Measurements from ENCODE around the gene FBXO48.

The FBXO48 gene

GRCh38 chr2:68432696-68433658 lies 34.1 kb downstream of the FBXO48 start:
- FAIRE-seq, result no peak

GRCh38 chr2:68431316-68431972 lies 35.6 kb downstream of the FBXO48 start:
- FAIRE-seq, result no peak

GRCh38 chr2:68429311-68429826 lies 37.7 kb downstream of the FBXO48 start:
- no peak for FAIRE-seq

- no peak for FAIRE-seq
These were observed 38.3 kb downstream of the FBXO48 start for GRCh38 chr2:68428746-68429145.

DNA sequence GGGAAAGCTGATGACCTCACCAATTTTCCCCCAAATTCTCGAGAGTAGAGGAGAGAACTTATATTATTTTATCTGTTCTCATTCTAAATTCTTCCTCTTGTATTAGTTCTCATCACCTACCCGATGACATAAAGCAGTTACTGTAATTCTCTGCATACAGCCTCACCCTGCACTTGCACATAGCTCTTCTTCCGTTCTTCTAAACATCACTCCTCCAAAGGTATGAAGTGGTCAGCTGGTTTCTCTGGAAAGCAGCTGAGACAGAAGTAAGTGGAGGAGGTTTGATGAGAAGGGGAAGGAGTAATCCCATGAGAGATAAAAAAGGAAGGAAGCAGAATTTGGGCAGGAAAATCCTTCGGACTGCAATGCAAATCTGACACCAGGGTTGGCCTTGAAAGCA lies 39.0 kb downstream of the FBXO48 start:
- no peak for FAIRE-seq

- FAIRE-seq, result no peak
These were observed 40.1 kb downstream of the FBXO48 start for GRCh38 chr2:68426848-68427579.

GRCh38 chr2:68426446-68426845 lies 40.6 kb downstream of the FBXO48 start:
- FAIRE-seq, result no peak

DNA sequence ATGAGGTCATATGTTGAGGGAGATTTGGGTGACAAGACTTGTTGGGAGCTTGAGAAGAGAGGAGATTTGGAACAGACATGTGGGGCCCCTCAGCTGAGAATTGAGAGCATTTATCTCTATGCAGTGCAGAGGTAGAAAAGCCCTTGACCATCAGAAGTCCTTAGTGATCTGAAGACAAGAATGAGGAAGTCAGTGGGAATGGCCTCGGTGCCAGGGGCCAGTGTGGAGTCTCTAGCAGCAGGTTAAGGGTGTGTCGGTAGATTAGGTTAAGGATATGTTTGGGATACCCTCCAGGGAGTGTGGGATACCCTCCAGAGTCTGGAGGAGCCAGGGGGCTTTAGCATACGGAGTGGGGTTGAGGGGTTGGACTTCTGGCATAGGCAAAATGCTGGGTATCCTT lies 41.6 kb downstream of the FBXO48 start:
- no peak for FAIRE-seq

DNA sequence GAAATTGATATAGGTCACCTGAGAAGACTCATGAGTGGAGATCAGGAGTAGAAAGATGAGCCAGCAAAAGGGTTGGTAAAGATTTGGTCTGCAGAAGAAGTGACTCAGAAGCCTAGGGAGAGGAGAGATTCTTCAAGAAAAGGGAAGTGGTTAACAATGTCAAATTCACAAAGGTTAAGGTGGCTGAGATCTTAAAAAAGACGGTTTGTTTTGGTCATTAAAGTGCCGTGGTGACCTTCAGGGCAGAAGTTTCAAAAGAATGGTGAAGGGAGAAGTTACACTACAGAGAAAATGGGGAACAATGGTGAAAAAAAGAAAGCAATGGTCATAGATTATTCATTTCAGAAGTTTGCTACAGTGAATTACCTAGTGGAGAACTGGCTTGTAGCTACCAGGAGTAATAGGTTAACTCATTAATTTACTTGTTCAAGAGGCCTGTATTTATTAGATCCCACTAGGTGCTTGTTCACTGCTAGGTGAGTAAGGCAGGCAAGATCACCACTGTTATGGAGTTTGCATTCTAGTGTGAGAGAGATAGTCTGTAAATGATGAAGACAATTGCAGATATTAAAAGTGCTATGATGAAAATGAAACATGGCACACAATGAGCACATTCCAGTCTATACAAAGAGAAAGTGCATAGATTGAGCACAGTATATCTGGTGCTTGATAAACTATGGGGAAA lies 43.0 kb downstream of the FBXO48 start:
- FAIRE-seq, result no peak

GRCh38 chr2:68420254-68420910 lies 46.7 kb downstream of the FBXO48 start:
- FAIRE-seq, result no peak

DNA sequence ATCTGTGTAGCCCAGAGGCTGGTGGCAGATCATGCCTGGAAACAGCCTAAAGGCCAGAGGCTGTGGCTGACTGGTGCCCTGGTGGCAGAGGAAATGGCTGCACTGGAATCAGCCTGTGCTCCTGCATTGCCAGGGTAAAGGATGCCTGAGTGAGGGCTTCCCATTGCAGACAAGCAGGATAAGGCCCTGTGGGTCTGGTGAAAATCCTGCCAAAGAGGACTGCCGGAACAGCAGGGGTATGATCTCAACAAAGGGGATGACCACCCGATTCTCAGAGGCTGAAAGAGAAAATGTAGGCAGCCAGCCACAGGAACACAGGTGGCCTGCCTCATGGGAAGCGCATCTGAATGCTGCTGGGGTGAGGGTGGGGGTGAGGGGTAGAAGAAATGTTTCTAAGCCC lies 48.2 kb downstream of the FBXO48 start:
- no peak for FAIRE-seq

GRCh38 chr2:68418419-68418818 lies 48.7 kb downstream of the FBXO48 start:
- no peak for FAIRE-seq

GRCh38 chr2:68417926-68418325 lies 49.2 kb downstream of the FBXO48 start:
- FAIRE-seq, result no peak

GRCh38 chr2:68416081-68416675 lies 50.9 kb downstream of the FBXO48 start:
- FAIRE-seq, result no peak

DNA sequence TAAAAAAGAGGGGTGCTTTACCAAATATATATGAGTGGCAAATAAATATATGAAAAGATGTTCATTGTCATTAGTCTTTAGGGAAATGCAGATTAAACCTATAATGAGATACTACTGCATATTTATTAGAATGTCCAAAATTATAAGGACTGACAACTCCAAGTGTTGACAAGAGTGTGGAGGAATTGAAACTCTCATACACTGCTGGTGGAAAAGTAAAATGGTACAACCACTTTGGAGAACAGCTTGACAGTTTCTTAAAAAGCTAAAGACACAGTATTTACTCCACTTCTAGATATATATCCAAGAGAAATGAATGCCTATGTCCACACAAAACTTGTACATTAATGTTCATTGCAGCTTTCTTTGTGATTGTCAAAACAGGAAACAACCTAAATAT lies 51.6 kb downstream of the FBXO48 start:
- FAIRE-seq, result no peak

GRCh38 chr2:68414876-68415275 lies 52.2 kb downstream of the FBXO48 start:
- no peak for FAIRE-seq

- FAIRE-seq, result no peak
These were observed 52.6 kb downstream of the FBXO48 start for GRCh38 chr2:68414452-68414851.

GRCh38 chr2:68413466-68413865 lies 53.6 kb downstream of the FBXO48 start:
- FAIRE-seq, result no peak

DNA sequence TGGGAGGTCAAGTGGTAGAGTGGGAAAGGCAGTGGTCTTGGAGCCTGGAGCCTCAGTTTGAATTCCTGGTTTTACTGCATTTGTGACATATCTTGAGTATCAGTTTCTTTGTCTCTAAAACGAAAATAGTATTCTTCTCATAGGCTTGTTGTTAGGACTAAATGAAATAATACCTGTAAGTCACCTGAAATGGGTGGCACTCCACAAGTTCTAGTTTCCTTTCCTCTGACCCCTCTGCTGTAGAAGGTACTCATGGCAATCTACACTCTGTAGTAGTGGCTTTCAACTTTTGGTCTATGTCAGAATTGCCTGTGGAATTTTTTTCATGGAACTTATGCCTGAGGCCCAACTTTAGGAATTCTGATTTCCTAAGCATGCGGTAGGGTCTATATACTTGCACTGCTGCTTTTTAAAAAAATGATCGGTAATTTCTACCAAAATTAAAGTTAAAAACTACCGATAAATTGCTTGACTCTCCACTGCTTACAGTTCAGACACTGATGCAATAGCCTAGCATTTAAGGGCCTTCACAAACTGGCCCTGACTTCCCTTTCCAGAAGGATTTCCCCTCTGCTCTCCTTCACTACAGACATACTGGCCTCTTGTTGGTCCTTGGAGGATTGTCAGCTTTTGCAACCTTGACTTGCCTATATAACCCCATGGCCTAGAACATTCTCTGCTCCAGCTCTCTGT lies 54.8 kb downstream of the FBXO48 start:
- FAIRE-seq, result no peak

- FAIRE-seq, result no peak
These were observed 55.5 kb downstream of the FBXO48 start for GRCh38 chr2:68411397-68412126.
